Thyroid gland (tissue), 4 donors: ENCODE measurements around the gene EBPL. TPM values are rescaled to one million over a fixed set of nuclear protein-coding genes. Genes with fewer than 3 reads are reported as not detected.

ENCODE experiments used
- DNase-seq, 2 donors: peaks; one replicate each; pipeline ENCODE4 v3.0.0-alpha.2; 2019
- H3K27ac ChIP-seq, 3 donors: fragments of 200-600 bp; sonication (generic); 1 replicate in 2 of 3; 2 replicates in 1 of 3; pipeline ENCODE4 v1.5.1; 2016 to 2019; ENCODE audit warnings: mild to moderate bottlenecking in 1 of 3, moderate library complexity in 1 of 3
- H3K27me3 ChIP-seq: fragments of 200-600 bp; sonication (generic); one replicate; pipeline ENCODE4 v1.5.1; 2019
- H3K36me3 ChIP-seq, 2 donors: fragments of 200-600 bp; sonication (generic); one replicate each; pipeline ENCODE4 v1.5.1; 2016 to 2019
- H3K4me1 ChIP-seq, 2 donors: fragments of 200-600 bp; sonication (generic); one replicate each; pipeline ENCODE4 v1.5.1; 2017 to 2019
- H3K4me3 ChIP-seq, 3 donors: fragments of 200-600 bp; sonication (generic); replicated peaks in 1 of 3; 1 replicate in 2 of 3; 2 replicates in 1 of 3; pipeline ENCODE4 v1.5.1; 2016; ENCODE audit warnings: mild to moderate bottlenecking in 1 of 3
- H3K9me3 ChIP-seq: fragments of 200-600 bp; sonication (generic); one replicate; pipeline ENCODE4 v1.5.1; 2017
- POLR2A ChIP-seq, 2 donors: fragments of 450-650 bp; IDR thresholded peaks; one replicate each; pipeline ENCODE4 v1.6.1; 2017; ENCODE audit warnings: antibody characterized with exemption in 2 of 2, mild to moderate bottlenecking in 2 of 2, moderate library complexity in 1 of 2
- WGBS, 2 donors: methylation state at CpG; one replicate each; pipeline ENCODE4 v1.1.5; 2017; 5-methylcytosine and 5-hydroxymethylcytosine counted together
- intact Hi-C: fragments of 100-400 bp; cut with DNase I; formaldehyde crosslinking; loops from one replicate; pipeline ENCODE4 v1.15.1; 2023
- total RNA-seq, 4 donors: library from RNA; depleted of rRNA; stranded (reverse); fragments of >200 nt; gene quantifications; one replicate each; pipeline ENCODE4 v1.2.3, GENCODE V29; 2016
- TF ChIP-seq, protein P1 (sequence below), 6 experiments: fragments of 200-600 bp in 3 of 6; fragments of 450-650 bp in 3 of 6; sonication (generic) in 3 of 6; IDR thresholded peaks; one replicate each; pipeline ENCODE4 v1.5.1; 2016 to 2019; ENCODE audit warnings: antibody characterized with exemption in 6 of 6, mild to moderate bottlenecking in 2 of 6, inconsistent platforms in 1 of 6, moderate library complexity in 1 of 6

The EBPL gene
- total RNA-seq, 4 donors from 2014 or later, result 41.0 to 102 (median 66.9) TPM

DNA sequence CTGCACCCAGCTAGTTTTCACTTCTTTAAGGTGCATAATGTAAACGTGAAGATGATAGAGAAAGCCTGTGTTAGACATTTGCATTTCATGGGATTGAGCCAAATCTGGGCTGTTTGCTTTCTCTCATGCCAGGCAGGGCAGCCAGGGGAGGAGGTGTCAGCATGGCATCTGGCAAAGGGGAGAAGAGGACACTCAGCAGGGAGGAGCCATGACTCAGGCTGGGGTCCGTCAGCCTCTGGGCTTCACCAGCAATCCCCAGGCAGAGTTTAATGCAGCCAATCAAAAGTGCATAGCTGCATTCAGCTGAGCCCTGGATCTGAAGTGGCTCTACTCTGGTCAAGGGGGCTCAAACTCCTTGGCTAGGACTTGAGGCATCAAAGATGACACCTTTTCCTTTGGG, 23.5 kb downstream of the EBPL start:
- H3K4me3 ChIP-seq, result no peak overlapping the region
- H3K36me3 ChIP-seq, result peaks cover 0 to 5% of the 10 kb centered on the region in 2 donors
- no peaks in the 10 kb centered on the region for H3K27me3 ChIP-seq
- no peak for DNase-seq
- WGBS, 2 donors, result 85 to 91% methylated on average over 2 of the region's 2 CpGs
- no peaks in the 10 kb centered on the region for H3K4me1 ChIP-seq
- TF ChIP-seq POLR2A (IDR thresholded peaks at IDR 0.05), result no peak
- TF ChIP-seq, protein P1, sequence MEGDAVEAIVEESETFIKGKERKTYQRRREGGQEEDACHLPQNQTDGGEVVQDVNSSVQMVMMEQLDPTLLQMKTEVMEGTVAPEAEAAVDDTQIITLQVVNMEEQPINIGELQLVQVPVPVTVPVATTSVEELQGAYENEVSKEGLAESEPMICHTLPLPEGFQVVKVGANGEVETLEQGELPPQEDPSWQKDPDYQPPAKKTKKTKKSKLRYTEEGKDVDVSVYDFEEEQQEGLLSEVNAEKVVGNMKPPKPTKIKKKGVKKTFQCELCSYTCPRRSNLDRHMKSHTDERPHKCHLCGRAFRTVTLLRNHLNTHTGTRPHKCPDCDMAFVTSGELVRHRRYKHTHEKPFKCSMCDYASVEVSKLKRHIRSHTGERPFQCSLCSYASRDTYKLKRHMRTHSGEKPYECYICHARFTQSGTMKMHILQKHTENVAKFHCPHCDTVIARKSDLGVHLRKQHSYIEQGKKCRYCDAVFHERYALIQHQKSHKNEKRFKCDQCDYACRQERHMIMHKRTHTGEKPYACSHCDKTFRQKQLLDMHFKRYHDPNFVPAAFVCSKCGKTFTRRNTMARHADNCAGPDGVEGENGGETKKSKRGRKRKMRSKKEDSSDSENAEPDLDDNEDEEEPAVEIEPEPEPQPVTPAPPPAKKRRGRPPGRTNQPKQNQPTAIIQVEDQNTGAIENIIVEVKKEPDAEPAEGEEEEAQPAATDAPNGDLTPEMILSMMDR (IDR thresholded peaks at IDR 0.05), result no peak
- intact Hi-C loops, result loop anchor here (5.0 kb wide), 1 partner anchor 180 kb away; no protein-coding TSS in a partner anchor
- H3K9me3 ChIP-seq, result no peaks in the 10 kb centered on the region
- H3K27ac ChIP-seq, result no peak overlapping the region

DNA sequence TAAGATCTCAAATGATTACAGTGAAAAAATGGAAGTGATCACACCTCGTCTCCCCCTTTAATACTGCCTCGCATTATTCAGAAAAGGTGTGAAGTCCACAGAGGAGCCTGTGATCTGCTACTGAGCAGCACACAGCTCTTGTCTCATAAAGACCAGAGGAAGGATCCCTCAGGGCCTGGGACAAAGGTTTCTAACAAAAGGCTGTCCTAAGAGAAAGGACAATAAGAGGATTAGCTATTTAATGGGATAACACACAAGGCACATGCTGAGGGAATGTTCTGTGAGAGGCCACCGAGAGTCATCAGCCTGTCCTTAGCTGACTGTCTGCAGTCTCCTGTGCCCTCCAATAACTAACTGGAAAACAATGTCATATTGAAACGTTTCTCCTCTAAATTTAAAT, 26.7 kb downstream of the EBPL start:
- H3K27ac ChIP-seq, result no peak overlapping the region
- no peak overlapping the region for H3K4me3 ChIP-seq
- no peak for TF ChIP-seq POLR2A (IDR thresholded peaks at IDR 0.05)
- TF ChIP-seq, protein P1 (IDR thresholded peaks at IDR 0.05), result no peak
- 83 to 85% methylated on average over 4 of the region's 4 CpGs for WGBS, 2 donors
- H3K9me3 ChIP-seq, result no peaks in the 10 kb centered on the region
- intact Hi-C loops, result loop anchor here (5.0 kb wide), 1 partner anchor 183 kb away; no protein-coding TSS in a partner anchor
- peaks cover 0 to 9% of the 10 kb centered on the region in 2 donors for H3K36me3 ChIP-seq
- H3K27me3 ChIP-seq, result no peaks in the 10 kb centered on the region
- H3K4me1 ChIP-seq, result no peaks in the 10 kb centered on the region
- no peak for DNase-seq

DNA sequence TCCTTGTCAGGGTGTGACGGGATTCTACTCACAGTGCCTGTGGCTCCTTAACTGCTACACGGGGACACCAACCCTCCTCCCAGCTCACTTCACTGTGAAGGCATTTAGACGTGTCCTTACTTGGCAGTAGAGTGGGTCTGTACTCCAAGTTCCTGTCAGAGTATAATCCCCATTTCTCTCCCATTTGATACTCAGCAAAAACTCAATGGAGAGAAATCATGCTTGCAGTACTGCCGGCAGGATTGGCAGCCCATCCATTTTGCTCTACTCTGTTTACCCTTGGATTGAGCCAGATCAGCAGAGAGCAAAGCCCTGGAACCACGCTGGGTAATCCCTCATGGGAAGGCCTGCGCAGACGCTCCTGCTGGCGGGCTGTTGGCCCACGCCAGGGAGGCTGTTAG, 34.0 kb downstream of the EBPL start:
- H3K9me3 ChIP-seq, result no peaks in the 10 kb centered on the region
- intact Hi-C loops, result no loop called here
- H3K4me1 ChIP-seq, result no peaks in the 10 kb centered on the region
- H3K36me3 ChIP-seq, result peaks cover 0 to 3% of the 10 kb centered on the region in 2 donors
- TF ChIP-seq, protein P1 (IDR thresholded peaks at IDR 0.05), result no peak
- no peak for TF ChIP-seq POLR2A (IDR thresholded peaks at IDR 0.05)
- H3K4me3 ChIP-seq, result no peak overlapping the region
- WGBS, 2 donors, result 82 to 83% methylated on average over 9 of the region's 9 CpGs
- no peaks in the 10 kb centered on the region for H3K27me3 ChIP-seq
- no peak for DNase-seq
- no peak overlapping the region for H3K27ac ChIP-seq

DNA sequence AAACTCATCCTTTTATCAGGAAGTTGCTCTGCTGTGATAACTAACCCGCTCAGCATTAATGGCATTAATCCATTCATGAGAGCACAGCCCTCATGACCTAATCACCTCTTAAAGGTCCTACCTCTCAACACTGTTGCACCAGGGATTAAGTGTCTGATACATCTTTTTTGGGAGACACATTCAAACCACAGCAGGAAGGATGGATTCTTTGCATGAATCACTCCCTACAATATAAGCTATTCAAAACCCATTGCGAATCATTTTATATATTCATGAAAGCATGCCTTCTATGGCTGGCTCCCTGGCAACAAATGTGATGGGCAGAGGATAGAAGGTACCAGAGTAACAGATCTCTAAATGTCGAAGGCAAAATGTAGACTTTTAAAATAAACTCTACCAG, 35.4 kb downstream of the EBPL start:
- Histone ChIP-seq H3K4me3 (no peak overlapping the region), H3K9me3 (no peaks in the 10 kb centered on the region), H3K4me1 (no peaks in the 10 kb centered on the region), H3K36me3 (peaks cover 0 to 1% of the 10 kb centered on the region in 2 donors), H3K27me3 (no peaks in the 10 kb centered on the region), H3K27ac (no peak overlapping the region)
- WGBS, 2 donors, result 94 to 96% methylated on average over 3 of the region's 3 CpGs
- no peak for DNase-seq
- intact Hi-C loops, result no loop called here
- no peak for TF ChIP-seq POLR2A (IDR thresholded peaks at IDR 0.05)
- TF ChIP-seq, protein P1 (IDR thresholded peaks at IDR 0.05), result no peak

DNA sequence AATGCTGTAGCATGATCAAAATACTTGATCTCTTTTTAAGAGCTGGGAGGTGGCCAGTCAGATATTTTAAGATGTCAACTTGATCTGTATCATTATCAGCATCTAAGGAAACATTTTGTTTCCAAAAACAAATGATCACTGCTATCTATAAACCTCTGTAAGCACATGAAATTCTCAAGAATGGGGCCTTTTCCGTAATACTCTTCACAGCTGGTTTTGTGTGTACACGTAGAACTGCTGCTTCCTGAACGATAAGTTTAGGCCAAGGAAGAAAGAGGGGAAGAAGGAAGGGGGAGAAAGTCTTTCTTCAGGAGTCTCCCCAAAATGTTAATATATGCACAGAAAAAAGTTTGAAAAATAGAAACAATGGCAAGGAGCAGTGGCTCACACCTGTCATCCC, 37.3 kb downstream of the EBPL start:
- H3K27ac ChIP-seq, result no peak overlapping the region
- no peaks in the 10 kb centered on the region for H3K4me1 ChIP-seq
- TF ChIP-seq, protein P1 (IDR thresholded peaks at IDR 0.05), result no peak
- no peak for TF ChIP-seq POLR2A (IDR thresholded peaks at IDR 0.05)
- intact Hi-C loops, result no loop called here
- no peak for DNase-seq
- no peaks in the 10 kb centered on the region for H3K36me3 ChIP-seq
- H3K27me3 ChIP-seq, result no peaks in the 10 kb centered on the region
- no peaks in the 10 kb centered on the region for H3K9me3 ChIP-seq
- no peak overlapping the region for H3K4me3 ChIP-seq
- 89 to 93% methylated on average over 3 of the region's 3 CpGs for WGBS, 2 donors
